GM12864 (cell line): ENCODE results near the gene LASP1.
"Not testable (repeated sequence)": the region's sequence is repeated elsewhere in the genome, so short reads cannot be mapped to it uniquely, and the experiment has no call there.

Source experiments
- DNase-seq: peaks from one replicate; pipeline ENCODE4 v3.0.0-alpha.2; 2011; ENCODE audit warnings: low read depth
- H3K4me3 ChIP-seq: 2 replicates; pipeline ENCODE4 v1.5.1; 2011; ENCODE audit warnings: mild to moderate bottlenecking, low read depth, low read length, control low read depth
- CTCF ChIP-seq: IDR thresholded peaks from 2 replicates; pipeline ENCODE4 v1.5.1; 2011; ENCODE audit warnings: low read depth, mild to moderate bottlenecking, moderate library complexity, low read length, control low read depth, inconsistent platforms; ENCODE audit errors: missing control alignments

Gene LASP1

GRCh38 chr17:38926293-38927070, 56.6 kb downstream of the LASP1 start:
- no peak for TF ChIP-seq CTCF
- DNase-seq: no peak
- no peak overlapping the region for H3K4me3 ChIP-seq

- H3K4me3 ChIP-seq, DNase-seq: not testable (repeated sequence)
Measured at GRCh38 chr17:38930782-38931181, 60.9 kb downstream of the LASP1 start.

GRCh38 chr17:38933962-38934361, 64.1 kb downstream of the LASP1 start:
- not testable (repeated sequence) for DNase-seq, H3K4me3 ChIP-seq

GRCh38 chr17:38939987-38940386, 70.1 kb downstream of the LASP1 start:
- no peak for DNase-seq
- H3K4me3 ChIP-seq: no peak overlapping the region
- TF ChIP-seq CTCF: no peak

- no peak for DNase-seq
- no peak overlapping the region for H3K4me3 ChIP-seq
- TF ChIP-seq CTCF: no peak
Measured at GRCh38 chr17:38940404-38940803, 70.5 kb downstream of the LASP1 start.

GRCh38 chr17:38942696-38943334, 73.0 kb downstream of the LASP1 start:
- DNase-seq: no peak
- no peak for TF ChIP-seq CTCF
- no peak overlapping the region for H3K4me3 ChIP-seq

GRCh38 chr17:38943607-38944006, 73.7 kb downstream of the LASP1 start:
- no peak for TF ChIP-seq CTCF
- no peak for DNase-seq
- H3K4me3 ChIP-seq: no peak overlapping the region

GRCh38 chr17:38947189-38947588, 77.3 kb downstream of the LASP1 start:
- H3K4me3 ChIP-seq: no peak overlapping the region
- TF ChIP-seq CTCF: no peak
- DNase-seq: no peak

- not testable (repeated sequence) for DNase-seq, H3K4me3 ChIP-seq
Measured at GRCh38 chr17:38953800-38954199, 83.9 kb downstream of the LASP1 start.
